ENCODE data around the gene PGD.

PGD gene

DNA sequence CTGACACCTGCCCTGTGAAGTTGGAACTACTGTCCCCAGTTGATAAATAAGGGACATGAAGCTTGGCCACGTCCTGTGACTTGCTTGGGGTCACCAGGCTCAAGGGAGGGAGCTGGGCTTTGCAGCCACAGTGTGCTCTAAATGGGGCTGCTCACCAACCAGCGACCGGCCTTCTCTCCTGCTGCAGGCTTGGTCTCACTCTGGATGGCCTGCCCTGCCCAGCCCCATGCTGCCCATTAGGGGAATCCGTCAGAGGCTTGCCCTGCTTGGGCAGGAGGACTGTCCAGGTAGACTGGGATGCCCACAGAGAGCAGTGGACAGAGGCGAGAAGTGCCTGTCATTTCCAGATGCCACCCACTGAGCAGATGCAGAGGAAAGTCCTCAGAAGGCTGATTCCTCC lies 30.1 kb downstream of the PGD start:
- TF ChIP-seq EZH2phosphoT487 (IDR thresholded peaks at IDR 0.05; ENCODE audit: low read depth): no peak
- TF ChIP-seq, protein P1, sequence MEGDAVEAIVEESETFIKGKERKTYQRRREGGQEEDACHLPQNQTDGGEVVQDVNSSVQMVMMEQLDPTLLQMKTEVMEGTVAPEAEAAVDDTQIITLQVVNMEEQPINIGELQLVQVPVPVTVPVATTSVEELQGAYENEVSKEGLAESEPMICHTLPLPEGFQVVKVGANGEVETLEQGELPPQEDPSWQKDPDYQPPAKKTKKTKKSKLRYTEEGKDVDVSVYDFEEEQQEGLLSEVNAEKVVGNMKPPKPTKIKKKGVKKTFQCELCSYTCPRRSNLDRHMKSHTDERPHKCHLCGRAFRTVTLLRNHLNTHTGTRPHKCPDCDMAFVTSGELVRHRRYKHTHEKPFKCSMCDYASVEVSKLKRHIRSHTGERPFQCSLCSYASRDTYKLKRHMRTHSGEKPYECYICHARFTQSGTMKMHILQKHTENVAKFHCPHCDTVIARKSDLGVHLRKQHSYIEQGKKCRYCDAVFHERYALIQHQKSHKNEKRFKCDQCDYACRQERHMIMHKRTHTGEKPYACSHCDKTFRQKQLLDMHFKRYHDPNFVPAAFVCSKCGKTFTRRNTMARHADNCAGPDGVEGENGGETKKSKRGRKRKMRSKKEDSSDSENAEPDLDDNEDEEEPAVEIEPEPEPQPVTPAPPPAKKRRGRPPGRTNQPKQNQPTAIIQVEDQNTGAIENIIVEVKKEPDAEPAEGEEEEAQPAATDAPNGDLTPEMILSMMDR (IDR thresholded peaks at IDR 0.05; ENCODE audit: low read depth, low read length): no peak
- H3K9me3 ChIP-seq (ENCODE audit: insufficient read depth, low read length): no peaks in the 10 kb centered on the region
- no peak overlapping the region for H2AFZ ChIP-seq (ENCODE audit: low read depth, low read length)
- H3K4me3 ChIP-seq (ENCODE audit: low read length): no peak overlapping the region
- peaks cover 29% of the 10 kb centered on the region for H3K4me1 ChIP-seq (ENCODE audit: low read length)
- no peaks in the 10 kb centered on the region for H4K20me1 ChIP-seq (ENCODE audit: insufficient read depth, low read length)
- H3K36me3 ChIP-seq (replicated peaks; ENCODE audit: low read depth, low read length): no peaks in the 10 kb centered on the region
- H3K27me3 ChIP-seq (ENCODE audit: low read depth, low read length): no peaks in the 10 kb centered on the region
- peaks cover 8% of the 10 kb centered on the region for H3K79me2 ChIP-seq (ENCODE audit: low read length)
- no peak overlapping the region for H3K4me2 ChIP-seq (ENCODE audit: low read length)
- H3K9ac ChIP-seq (ENCODE audit: low read length): no peak overlapping the region
- no peak overlapping the region for H3K27ac ChIP-seq (ENCODE audit: low read length)

- TF ChIP-seq, protein P1 (IDR thresholded peaks at IDR 0.05; ENCODE audit: low read depth, low read length): no peak
- no peak for TF ChIP-seq EZH2phosphoT487 (IDR thresholded peaks at IDR 0.05; ENCODE audit: low read depth)
- Histone ChIP-seq H3K4me1 (ENCODE audit: low read length) (peaks cover 33% of the 10 kb centered on the region), H3K79me2 (ENCODE audit: low read length) (peaks cover 8% of the 10 kb centered on the region), H3K36me3 (replicated peaks; ENCODE audit: low read depth, low read length) (no peaks in the 10 kb centered on the region), H3K27me3 (ENCODE audit: low read depth, low read length) (no peaks in the 10 kb centered on the region), H3K4me3 (ENCODE audit: low read length) (peak overlapping the region; percentile 93), H3K9me3 (ENCODE audit: insufficient read depth, low read length) (no peaks in the 10 kb centered on the region), H3K27ac (ENCODE audit: low read length) (no peak overlapping the region), H3K4me2 (ENCODE audit: low read length) (peak overlapping the region; percentile 88), H2AFZ (ENCODE audit: low read depth, low read length) (peak overlapping the region; percentile 28; the same call in 1 of the 2 replicates), H4K20me1 (ENCODE audit: insufficient read depth, low read length) (no peaks in the 10 kb centered on the region), H3K9ac (ENCODE audit: low read length) (peak overlapping the region; percentile 82)
These were observed 31.0 kb downstream of the PGD start for GRCh38 chr1:10429868-10430215.

- peaks cover 8% of the 10 kb centered on the region for H3K79me2 ChIP-seq (ENCODE audit: low read length)
- H4K20me1 ChIP-seq (ENCODE audit: insufficient read depth, low read length): no peaks in the 10 kb centered on the region
- peak within 1 kb of the TSS; percentile 88 for H3K4me2 ChIP-seq (ENCODE audit: low read length)
- peak within 1 kb of the TSS; percentile 82 for H3K9ac ChIP-seq (ENCODE audit: low read length)
- H2AFZ ChIP-seq (ENCODE audit: low read depth, low read length): peak within 1 kb of the TSS; percentile 41; the same call in 1 of the 2 replicates
- no peaks in the 10 kb centered on the region for H3K9me3 ChIP-seq (ENCODE audit: insufficient read depth, low read length)
- peaks cover 33% of the 10 kb centered on the region for H3K4me1 ChIP-seq (ENCODE audit: low read length)
- no peaks in the 10 kb centered on the region for H3K36me3 ChIP-seq (replicated peaks; ENCODE audit: low read depth, low read length)
- no peaks in the 10 kb centered on the region for H3K27me3 ChIP-seq (ENCODE audit: low read depth, low read length)
- H3K4me3 ChIP-seq (ENCODE audit: low read length): peak within 1 kb of the TSS; percentile 93
- no peak for TF ChIP-seq EZH2phosphoT487 (IDR thresholded peaks at IDR 0.05; ENCODE audit: low read depth)
- TF ChIP-seq, protein P1 (IDR thresholded peaks at IDR 0.05; ENCODE audit: low read depth, low read length): peak; percentile 64
- peak within 1 kb of the TSS; percentile 71 for H3K27ac ChIP-seq (ENCODE audit: low read length)
These were observed 31.6 kb downstream of the PGD start, which contains the start of gene CENPS for GRCh38 chr1:10430216-10431069. CENPS (plus strand) TSS chr1:10430433; CDS start chr1:10430518, 85 bp downstream.

DNA sequence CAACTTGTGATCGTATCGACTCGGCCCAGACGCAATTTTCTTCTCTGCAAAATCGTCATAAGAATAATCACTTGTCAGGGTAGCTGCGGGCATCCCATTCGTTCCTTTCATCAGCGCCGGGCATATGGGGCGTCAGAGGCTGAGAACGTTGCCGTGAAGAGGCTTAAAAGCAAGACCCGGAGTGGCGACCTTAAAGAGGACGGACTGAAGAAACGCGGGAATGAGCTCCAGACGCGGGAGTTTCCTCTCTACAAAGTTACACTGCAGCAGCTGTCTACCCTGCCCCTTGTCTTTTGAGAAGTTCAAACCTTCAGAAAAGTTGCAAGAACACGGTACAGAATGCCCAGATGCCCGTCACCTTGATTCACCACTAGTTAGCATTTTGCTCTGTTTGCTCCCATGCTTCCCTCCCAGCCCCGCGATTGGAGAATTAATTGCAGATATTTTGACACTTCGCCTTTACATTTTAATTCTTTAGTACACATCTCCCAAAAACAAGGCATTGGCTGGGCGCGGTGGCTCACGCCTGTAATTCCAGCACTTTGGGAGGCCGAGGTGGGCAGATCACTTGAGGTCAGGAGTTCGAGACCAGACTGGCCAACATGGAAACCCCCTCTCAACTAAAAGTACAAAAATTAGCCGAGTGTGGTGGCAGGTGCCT lies 32.3 kb downstream of the PGD start:
- TF ChIP-seq EZH2phosphoT487 (IDR thresholded peaks at IDR 0.05; ENCODE audit: low read depth): no peak
- TF ChIP-seq, protein P1 (IDR thresholded peaks at IDR 0.05; ENCODE audit: low read depth, low read length): no peak
- H3K27ac ChIP-seq (ENCODE audit: low read length): peak overlapping the region; percentile 6
- peak overlapping the region; percentile 88 for H3K4me2 ChIP-seq (ENCODE audit: low read length)
- no peaks in the 10 kb centered on the region for H3K9me3 ChIP-seq (ENCODE audit: insufficient read depth, low read length)
- peak overlapping the region; percentile 41; the same call in 1 of the 2 replicates for H2AFZ ChIP-seq (ENCODE audit: low read depth, low read length)
- no peaks in the 10 kb centered on the region for H3K36me3 ChIP-seq (replicated peaks; ENCODE audit: low read depth, low read length)
- H3K79me2 ChIP-seq (ENCODE audit: low read length): peaks cover 8% of the 10 kb centered on the region
- H3K4me3 ChIP-seq (ENCODE audit: low read length): peak overlapping the region; percentile 93
- H3K27me3 ChIP-seq (ENCODE audit: low read depth, low read length): no peaks in the 10 kb centered on the region
- H3K9ac ChIP-seq (ENCODE audit: low read length): peak overlapping the region; percentile 82
- peaks cover 33% of the 10 kb centered on the region for H3K4me1 ChIP-seq (ENCODE audit: low read length)
- no peaks in the 10 kb centered on the region for H4K20me1 ChIP-seq (ENCODE audit: insufficient read depth, low read length)

Data from OCI-LY3 (cell line).